GM21515 (cell line): ENCODE data around the gene CRB1.
"Not testable (repeated sequence)": the region's sequence is repeated elsewhere in the genome, so short reads cannot be mapped to it uniquely, and the experiment has no call there.

Experiments
- ATAC-seq: cut with Tn5 transposase; IDR thresholded peaks from one replicate; pipeline ENCODE4 v1.9.1; 2021; ENCODE audit not compliant: unreplicated experiment

CRB1 gene

DNA sequence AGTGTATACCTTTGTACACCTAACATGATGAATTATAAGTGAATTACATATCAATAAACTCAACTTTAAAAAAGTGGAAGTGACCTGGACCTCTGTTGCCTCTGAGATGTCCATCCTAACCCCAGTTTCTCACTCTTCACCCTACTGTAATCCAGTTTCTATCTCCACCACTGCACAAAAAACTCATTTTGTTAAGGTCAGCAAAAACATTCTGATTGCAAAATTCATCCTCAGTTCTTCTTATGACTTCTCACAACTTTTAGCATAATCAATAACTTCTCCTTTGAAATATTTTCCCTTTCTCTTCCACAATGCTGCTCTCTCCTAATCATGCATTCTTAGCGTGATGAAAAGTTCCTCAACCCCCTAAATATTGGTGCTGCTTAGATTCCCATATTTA, 129.8 kb downstream of the CRB1 start:
- no peak for ATAC-seq

DNA sequence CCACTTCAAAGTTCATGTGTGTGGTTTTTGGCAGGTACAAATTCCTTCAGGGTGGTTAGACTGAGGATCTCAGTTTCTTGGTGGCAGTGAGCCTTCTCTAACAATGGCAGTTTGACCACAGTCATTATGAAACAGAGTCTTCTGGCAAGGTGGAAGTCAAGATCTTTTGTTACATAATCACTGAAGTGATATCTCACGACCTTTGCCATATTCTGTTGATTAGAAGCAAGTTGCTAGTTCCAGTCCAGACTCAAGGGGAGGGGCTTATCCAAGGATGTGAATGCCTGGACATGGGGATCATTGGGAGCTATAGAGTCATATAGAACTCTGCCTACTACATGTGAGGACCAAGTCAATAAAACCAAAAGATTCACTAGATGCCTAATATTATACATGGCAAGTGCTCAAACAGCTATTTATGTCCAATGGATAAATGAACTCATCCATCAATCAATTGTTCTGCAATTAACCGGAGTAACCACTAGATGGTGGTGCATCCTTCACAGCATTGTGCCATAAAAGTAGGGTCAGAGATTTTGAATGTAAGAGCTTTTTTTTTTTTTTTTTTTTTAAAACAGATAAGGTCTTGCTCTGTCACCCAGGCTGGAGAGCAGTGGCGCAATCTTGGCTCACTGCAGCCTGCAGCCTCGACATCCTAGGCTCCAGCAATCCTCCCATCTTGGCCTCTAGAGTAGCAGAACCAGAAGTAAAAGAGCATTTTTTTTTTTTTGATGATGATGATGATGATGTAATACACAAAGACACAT, 131.9 kb downstream of the CRB1 start:
- peak; percentile 84 for ATAC-seq

DNA sequence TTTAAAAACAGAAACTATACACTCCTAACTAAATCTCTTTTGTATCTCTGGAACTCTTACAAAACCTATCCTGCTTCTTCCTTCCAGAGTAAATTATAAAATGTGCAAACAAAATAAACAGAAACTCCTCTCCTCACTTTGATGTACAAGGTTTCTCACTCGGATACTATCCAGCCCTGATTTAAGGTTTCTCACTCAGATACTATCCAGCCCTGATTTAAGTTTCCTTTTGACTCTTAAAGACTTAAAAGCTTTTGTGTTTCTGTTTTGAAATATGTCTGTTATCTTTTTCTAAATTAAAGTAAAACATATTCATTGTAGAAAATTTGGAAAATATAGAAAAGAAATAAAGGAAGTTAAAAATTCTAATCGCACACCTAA, 132.5 kb downstream of the CRB1 start:
- no peak for ATAC-seq

DNA sequence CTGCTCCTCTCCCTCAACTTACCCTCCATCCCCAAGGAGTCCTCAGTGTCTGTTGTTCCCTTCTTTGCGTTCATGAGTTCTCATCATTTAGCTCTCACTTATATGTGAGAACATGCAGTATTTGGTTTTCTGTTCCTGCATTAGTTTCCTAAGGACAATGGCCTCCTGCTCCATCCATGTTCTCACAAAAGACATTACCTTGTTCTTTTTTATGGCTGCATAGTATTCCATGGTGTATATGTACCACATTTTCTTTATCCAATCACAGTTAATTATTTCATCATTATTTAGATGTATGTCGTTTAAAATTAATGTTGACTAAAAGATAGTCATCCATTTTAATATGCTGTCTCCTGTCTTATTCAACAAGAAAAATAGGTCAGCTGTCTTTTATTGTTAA, 134.1 kb downstream of the CRB1 start:
- no peak for ATAC-seq

DNA sequence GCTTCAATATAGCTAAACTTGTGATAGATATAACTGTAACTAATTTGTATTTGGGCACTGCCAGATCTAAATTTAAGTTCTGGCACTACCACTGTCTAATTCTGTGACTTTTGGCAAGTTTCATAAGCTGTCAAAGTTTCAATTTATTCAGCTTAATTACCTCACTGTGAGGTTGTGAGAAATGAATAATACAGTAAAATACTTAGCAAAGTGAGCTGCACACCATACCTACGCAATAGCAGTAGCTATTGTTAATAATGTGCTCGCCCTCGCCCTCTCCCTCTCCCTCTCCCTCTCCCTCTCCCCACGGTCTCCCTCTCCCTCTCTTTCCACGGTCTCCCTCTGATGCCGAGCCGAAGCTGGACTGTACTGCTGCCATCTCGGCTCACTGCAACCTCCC, 136.7 kb downstream of the CRB1 start:
- not testable (repeated sequence) for ATAC-seq

DNA sequence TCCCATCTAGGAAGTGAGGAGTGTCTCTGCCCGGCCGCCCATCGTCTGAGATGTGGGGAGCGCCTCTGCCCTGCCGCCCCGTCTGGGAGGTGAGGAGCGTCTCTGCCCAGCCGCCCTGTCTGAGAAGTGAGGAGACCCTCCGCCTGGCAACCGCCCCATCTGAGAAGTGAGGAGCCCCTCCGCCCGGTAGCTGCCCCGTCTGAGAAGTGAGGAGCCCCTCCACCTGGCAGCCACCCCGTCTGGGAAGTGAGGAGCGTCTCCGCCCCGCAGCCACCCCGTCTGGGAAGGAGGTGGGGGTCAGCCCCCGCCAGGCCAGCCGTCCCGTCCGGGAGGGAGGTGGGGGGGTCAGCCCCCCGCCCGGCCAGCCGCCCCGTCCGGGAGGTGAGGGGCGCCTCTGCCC, 137.6 kb downstream of the CRB1 start:
- not testable (repeated sequence) for ATAC-seq

DNA sequence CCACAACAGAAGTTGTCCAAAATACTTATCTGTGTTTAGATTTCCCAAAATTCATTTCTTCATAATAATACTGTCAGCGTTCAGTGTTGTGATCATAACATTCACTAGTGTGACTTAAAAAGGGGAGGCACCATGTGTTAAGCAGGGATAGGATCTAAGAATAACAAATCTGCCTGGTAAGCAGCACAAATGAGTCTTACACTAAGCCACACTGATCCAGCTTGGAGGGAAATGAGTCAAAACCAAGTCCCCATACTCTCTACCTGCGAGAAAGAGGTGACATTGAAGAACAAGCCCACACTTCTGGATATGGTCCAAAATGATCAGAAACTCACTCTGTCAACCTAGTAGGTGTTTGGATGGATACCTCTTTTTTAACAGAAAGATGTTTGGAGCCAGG, 145.5 kb downstream of the CRB1 start:
- no peak for ATAC-seq

DNA sequence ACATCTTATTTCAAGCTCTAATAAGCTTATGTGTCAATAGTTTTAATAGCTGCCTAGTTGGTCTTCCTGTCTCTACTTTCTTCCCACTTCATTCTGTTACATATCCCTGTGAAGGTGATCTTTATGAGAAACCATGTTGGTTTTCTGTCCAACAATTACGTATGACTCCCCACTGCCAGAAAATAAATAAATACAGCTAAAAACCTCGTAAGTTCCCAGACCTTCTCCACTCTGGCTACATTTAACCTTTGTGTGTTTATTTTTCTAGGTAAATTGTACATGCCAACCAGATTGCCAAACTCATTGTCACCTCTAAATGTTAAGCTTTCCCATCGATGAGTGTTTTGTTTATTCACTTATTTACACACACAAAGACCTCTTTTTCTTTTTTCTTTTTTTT, 147.2 kb downstream of the CRB1 start:
- ATAC-seq, result no peak

DNA sequence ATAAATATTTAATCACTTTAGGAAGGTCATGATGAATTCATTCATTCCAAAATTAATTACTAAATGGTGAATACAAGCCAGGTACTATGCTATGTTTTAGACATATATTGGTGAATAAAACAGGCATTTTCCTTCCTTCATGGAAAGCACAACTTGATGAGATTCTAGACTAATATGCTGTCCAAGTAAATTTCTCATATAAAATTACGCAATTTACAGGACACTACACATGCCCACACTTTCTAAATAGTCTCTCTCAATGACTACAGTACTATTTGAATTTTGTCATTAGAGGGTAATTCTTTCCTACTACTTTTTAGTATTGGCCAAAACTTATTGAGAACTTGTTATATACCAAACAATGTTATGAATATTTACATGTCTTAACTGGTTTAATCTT, 150.6 kb downstream of the CRB1 start:
- no peak for ATAC-seq

DNA sequence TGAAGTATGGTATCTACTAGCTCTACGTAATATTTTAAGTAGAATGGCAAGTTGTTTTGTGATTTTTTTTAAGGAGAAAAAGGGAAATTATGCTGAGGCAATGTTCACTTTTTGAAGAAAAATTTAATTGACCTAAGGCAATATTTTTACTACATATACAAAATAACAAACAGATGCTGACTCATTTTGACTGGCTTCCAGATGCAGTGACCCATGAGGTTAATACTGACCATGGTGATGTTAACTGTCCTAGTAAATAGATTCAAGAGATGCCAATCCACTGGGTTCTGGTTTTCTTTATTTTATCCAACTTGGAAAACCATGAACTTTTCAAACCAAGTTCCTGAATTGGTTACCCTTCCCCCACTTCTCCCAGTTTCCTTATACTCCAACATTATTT, 154.9 kb downstream of the CRB1 start:
- ATAC-seq, result no peak

DNA sequence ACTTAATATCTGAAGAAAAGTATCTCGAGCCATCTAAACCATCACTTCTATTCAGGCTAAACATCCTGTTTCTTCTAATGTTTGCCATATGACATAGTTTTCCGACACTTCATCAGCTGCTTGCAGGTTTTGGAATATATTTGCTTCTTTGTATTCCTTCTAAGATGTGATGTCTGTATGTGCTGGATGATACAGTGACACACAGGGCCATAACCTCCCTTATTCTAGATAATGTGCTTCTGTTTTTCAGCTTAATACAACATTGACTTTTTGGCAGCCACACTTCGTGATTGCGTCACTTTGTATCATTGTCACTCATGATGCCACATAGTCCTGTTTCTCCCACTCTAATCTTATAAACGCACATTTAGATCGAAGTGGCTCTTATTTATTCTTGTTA, 156.3 kb downstream of the CRB1 start:
- ATAC-seq, result no peak

DNA sequence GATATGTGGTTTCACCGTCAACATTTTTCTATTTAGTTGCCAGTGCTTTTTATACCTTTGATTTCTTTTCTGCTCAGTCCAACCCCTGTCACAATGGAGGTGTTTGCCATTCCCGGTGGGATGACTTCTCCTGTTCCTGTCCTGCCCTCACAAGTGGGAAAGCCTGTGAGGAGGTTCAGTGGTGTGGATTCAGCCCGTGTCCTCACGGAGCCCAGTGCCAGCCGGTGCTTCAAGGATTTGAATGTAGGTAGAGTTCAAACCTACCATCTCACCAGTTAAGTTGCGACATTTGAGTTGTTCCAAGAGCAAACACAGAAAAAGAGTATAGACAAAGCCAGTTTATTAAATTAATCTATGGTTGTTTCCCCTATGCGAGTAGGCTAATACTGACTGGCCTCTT, 161.3 kb downstream of the CRB1 start:
- ATAC-seq, result no peak

DNA sequence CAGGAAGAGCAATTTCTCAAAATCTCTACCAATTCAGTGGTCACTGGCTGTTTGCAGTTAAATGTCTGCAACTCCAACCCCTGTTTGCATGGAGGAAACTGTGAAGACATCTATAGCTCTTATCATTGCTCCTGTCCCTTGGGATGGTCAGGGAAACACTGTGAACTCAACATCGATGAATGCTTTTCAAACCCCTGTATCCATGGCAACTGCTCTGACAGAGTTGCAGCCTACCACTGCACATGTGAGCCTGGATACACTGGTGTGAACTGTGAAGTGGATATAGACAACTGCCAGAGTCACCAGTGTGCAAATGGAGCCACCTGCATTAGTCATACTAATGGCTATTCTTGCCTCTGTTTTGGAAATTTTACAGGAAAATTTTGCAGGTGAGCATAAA, 167.2 kb downstream of the CRB1 start:
- no peak for ATAC-seq

DNA sequence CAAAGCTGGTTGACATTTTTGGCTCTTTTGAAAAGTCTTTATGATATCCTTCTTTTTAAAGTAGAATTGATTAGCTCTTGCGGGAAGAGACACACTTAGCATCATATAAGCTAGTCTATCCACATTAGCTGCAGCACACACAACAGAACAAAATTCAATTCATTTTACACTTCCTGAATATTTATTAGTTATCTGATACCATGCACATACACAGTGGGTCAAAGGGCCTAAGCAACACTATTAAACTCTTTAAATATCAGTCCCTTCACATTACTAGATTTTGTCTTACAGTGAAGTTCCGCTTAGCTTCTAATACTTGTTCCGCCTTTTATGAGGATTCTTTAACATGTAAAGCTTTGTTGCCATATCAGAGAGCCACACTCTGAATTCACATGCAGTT, 169.5 kb downstream of the CRB1 start:
- ATAC-seq, result no peak

DNA sequence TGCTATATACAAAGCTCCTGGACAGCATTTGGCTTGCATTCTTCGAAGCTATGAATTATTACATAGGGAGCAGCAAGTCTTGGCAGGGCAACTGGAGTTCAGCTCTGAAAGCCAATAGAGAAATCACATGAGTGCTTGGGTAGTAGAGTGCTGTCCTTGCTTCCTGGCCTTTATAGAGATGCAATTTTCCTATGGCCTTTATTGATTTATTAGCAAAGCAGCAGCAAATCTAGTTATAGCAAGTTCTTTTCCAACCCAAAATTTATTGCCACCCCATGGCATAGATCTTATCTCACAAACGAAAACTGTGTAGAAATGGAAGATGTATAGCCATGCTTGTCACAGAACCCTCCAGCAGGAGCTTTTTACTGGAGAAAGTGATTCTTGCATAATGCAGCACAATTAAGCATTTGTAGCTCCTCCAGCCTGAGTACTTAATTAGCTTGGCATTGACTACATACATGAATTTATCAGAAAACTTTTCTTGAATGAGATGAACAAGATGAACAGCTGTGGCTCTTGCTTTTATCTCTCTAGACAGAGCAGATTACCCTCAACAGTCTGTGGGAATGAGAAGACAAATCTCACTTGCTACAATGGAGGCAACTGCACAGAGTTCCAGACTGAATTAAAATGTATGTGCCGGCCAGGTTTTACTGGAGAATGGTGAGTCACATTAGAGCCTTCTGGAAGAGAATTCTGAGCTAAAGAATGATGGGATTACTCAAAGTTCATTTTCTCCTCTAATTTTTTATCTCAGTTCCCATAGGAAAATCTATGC, 170.1 kb downstream of the CRB1 start:
- no peak for ATAC-seq

DNA sequence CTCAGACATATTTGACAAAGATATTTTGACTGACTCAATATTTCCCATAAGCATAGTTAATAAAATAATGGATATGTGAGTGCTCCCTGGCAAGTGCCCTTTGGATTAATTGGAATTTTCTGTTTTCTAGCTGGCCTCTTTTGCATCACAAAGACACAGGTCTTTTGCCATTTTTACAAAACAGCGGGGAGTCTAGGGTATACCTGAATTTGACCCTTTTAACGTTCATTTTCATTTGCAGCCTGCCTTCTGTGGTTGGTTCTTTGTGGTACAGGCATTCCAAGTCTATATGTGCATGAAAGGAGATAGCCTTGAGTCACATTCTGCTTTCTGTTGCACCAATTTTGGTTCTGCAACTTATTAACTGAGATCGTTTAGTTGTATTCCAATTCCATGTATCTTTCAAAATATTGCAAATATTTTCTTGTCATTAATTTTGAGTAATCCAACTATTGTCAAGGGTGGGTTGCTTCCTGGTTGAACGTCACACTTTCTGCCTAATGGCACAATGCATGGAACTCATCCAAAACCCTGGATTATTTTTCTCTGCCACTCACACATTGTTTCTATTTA, 171.7 kb downstream of the CRB1 start:
- no peak for ATAC-seq

DNA sequence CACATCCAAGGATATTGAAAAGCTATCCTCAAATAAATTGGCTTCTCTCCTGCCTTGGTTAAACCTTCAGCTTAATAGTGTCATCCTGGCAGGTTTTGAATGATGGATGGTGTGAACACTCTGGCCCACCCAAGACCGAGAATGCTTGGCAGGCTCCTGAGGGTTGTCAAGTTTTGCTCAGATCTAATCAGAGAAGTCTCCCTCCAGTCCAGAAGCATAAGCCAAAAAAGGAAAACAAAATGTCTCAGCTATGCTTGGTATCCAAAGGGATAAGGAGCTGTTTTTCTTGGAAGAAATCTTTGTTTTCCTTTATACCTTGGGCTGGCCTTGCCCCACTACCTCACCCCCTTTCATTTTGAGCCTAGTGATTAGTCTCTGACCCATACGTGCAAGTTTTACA, 172.7 kb downstream of the CRB1 start:
- no peak for ATAC-seq

DNA sequence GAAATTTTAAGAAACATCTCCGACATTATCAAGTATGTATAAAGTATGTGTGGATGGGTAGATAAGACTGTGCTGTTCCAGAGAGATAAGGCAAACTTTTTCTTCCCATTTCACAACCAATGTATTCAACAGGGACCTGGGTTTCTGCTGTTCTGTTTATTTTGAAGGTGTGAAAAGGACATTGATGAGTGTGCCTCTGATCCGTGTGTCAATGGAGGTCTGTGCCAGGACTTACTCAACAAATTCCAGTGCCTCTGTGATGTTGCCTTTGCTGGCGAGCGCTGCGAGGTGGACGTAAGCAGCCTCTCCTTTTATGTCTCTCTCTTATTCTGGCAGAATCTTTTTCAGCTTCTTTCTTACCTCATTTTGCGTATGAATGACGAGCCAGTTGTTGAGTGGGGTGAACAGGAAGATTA, 174.0 kb downstream of the CRB1 start:
- ATAC-seq, result no peak

DNA sequence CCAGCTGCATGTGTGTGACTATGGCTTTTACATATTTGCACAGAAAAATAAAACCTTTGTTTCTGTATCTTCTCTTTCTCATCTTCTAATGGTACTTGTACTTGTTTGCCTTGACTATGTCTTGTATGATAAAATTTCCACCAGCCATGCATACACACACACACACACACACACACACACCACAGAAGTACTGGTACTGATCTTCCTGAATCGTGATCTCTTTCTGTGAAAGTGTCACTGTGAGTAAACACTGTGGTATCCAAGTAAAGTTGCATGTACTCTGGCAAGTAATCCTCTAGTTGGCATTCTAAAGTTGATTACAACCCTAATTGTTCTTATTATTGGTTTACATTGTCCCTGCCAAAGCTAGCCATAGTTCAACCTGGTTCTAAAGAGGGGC, 176.7 kb downstream of the CRB1 start:
- no peak for ATAC-seq

DNA sequence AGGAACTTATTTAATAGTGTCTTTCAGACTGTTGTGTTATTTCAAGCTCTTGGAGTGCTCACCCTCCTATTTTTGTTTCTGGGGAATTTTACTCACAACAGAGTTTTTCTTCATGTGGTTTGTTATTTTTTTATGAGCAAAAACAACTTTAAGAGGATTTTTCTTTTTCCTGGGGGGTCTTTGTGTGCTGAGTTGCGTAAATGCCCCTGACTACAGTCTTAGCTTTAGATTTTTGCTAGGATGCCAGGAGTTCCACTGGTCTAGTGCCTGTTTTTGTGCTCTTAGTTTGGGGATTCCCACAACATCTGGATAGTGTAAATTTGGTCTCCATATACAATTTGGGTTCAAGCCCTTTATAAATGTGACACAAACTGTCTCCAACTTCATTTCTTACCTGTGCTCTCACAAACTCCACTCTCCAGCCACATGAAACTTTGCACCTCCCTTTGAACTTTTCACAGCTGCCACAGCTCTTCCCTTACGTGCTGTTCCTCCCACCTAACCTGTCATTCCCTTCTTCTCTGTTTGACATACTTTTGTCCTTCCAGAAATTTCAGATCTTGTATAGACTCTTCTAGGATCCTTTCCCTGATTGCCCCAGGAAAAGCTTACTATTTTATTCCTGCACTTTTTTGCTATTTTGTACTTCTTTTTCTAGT, 180.2 kb downstream of the CRB1 start:
- no peak for ATAC-seq

DNA sequence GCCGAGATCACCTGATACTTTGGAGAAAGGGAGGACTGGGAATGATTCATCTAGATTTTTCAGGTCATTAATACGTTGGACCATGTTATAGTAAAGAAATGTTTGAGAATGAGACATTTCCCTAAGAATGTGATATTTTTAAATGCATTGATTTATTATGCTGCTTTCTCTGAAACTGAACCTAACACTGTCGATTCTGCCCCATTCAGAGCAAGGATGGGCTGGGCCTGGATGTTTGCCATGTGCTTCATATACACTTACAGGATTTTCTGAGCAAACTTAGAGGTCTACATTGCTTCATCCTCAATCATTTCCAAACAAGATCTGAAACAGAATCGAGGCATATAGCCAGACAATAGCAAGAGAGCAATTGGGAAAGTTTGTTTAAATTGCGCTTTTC, 183.3 kb downstream of the CRB1 start:
- no peak for ATAC-seq
